Chondrocyte (in vitro differentiated cells): ENCODE results near the gene PKD1L1. TPM values are rescaled to one million over a fixed set of nuclear protein-coding genes. Genes with fewer than 3 reads are reported as not detected.
A peak's percentile ranks its signal among the peaks of the same experiment; 100 is the strongest.

ENCODE experiments used
- DNase-seq: peaks from one replicate; pipeline ENCODE4 v3.0.0; 2021; ENCODE audit warnings: mixed read lengths, low spot score
- H3K27ac Mint-ChIP-seq: one replicate; pipeline ENCODE4 v1.8.0; 2021; ENCODE audit warnings: mild to moderate bottlenecking, moderate library complexity, mixed read lengths; ENCODE audit not compliant: unreplicated experiment
- H3K27me3 Mint-ChIP-seq: 2 replicates; pipeline ENCODE4 v1.8.0; 2021; ENCODE audit warnings: low read depth, mixed read lengths
- H3K36me3 Mint-ChIP-seq: 2 replicates; pipeline ENCODE4 v1.8.0; 2021; ENCODE audit warnings: low read depth, mixed read lengths
- H3K4me1 Mint-ChIP-seq: 2 replicates; pipeline ENCODE4 v1.8.0; 2021; ENCODE audit warnings: low read depth, mild to moderate bottlenecking, mixed read lengths
- H3K4me3 Mint-ChIP-seq: one replicate; pipeline ENCODE4 v1.8.0; 2021; ENCODE audit warnings: mild to moderate bottlenecking, moderate library complexity, mixed read lengths; ENCODE audit not compliant: unreplicated experiment
- H3K9me3 Mint-ChIP-seq: 2 replicates; pipeline ENCODE4 v1.8.0; 2021; ENCODE audit warnings: low read depth, mixed read lengths
- total RNA-seq: library from RNA; stranded (reverse); gene quantifications from 3 replicates; pipeline ENCODE4 v1.2.1, GENCODE V29; 2021
- TF ChIP-seq, protein P1 (sequence below): fragments of 200-600 bp; sonication (generic); IDR thresholded peaks from 2 replicates; pipeline ENCODE4 v1.5.0; 2021; ENCODE audit warnings: antibody characterized with exemption, mild to moderate bottlenecking, moderate library complexity

PKD1L1 gene
- total RNA-seq, 1 donor from 2014 or later: 0.25 TPM

DNA sequence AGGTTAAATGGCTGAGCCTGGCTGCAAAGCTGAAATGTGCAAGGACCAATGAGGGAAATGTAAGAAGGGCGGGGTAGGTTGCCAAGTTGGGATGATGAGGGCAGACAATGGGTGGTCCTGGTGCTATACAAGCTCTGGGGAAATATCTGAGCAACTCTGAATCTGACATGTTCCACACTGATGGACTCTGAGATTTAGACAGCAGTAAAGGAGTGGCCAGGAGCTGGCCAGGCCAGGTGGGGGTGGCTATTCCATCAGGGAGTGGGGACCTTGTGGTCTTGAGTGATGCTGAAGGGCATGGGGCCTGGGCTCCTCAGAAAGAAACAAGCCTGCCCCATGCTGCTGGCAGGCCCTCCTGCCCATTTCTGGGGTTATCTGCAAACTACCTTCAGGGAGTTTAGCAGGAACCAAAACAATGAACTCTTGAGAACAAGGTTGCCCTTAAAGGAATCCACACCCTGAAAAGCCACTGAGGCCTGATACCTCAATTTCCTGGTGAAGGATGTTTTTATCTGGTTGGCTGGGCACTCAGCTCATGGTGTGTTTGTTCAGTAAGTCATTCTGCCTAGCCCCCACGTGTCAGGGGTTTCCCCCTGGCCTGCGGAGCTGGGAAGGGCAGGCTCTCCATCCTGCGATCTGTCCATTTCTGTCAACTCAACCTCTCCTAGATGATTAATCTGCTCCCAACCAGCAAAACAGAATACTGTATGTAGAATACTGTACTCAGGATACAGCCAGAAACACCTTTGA, 223.1 kb downstream of the PKD1L1 start:
- TF ChIP-seq, protein P1, sequence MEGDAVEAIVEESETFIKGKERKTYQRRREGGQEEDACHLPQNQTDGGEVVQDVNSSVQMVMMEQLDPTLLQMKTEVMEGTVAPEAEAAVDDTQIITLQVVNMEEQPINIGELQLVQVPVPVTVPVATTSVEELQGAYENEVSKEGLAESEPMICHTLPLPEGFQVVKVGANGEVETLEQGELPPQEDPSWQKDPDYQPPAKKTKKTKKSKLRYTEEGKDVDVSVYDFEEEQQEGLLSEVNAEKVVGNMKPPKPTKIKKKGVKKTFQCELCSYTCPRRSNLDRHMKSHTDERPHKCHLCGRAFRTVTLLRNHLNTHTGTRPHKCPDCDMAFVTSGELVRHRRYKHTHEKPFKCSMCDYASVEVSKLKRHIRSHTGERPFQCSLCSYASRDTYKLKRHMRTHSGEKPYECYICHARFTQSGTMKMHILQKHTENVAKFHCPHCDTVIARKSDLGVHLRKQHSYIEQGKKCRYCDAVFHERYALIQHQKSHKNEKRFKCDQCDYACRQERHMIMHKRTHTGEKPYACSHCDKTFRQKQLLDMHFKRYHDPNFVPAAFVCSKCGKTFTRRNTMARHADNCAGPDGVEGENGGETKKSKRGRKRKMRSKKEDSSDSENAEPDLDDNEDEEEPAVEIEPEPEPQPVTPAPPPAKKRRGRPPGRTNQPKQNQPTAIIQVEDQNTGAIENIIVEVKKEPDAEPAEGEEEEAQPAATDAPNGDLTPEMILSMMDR: no peak
- H3K36me3 Mint-ChIP-seq: no peaks in the 10 kb centered on the region
- DNase-seq: no peak
- no peaks in the 10 kb centered on the region for H3K9me3 Mint-ChIP-seq
- H3K4me1 Mint-ChIP-seq: peaks cover 64% of the 10 kb centered on the region
- H3K27me3 Mint-ChIP-seq: no peaks in the 10 kb centered on the region
- peak overlapping the region; percentile 97 for H3K27ac Mint-ChIP-seq
- H3K4me3 Mint-ChIP-seq: no peak overlapping the region

Other genes with a start within 250 kb of the PKD1L1 start
- 29.0 to 31.1 TPM (median 30.6 TPM) in 3 replicates for gene HUS1, start 31.1 kb upstream of the PKD1L1 start, total RNA-seq
- not detected in 3 replicates for gene SUN3, start 80.6 kb upstream of the PKD1L1 start, total RNA-seq
- gene C7orf57, start 87.1 kb upstream of the PKD1L1 start, total RNA-seq: not detected in 3 replicates
- 25.7 to 51.1 TPM (median 48.5 TPM) in 3 replicates for gene UPP1, start 140.8 kb upstream of the PKD1L1 start, total RNA-seq
- 0.07 to 0.13 TPM (median 0.12 TPM) in 3 replicates for gene ABCA13, start 223.0 kb upstream of the PKD1L1 start, total RNA-seq